Measurements from ENCODE around the gene TARM1.
"Not testable (repeated sequence)": the region's sequence is repeated elsewhere in the genome, so short reads cannot be mapped to it uniquely, and the experiment has no call there.

Gene TARM1

GRCh38 chr19:54041969-54042606 is 39.1 kb downstream of the TARM1 start:
- no peak for TF ChIP-seq TAF1 (IDR thresholded peaks at IDR 0.05; ENCODE audit: low read depth, low read length)
- TF ChIP-seq POLR2A (IDR thresholded peaks at IDR 0.05; ENCODE audit: low read depth, low read length): no peak
- TF ChIP-seq POLR2AphosphoS5 (IDR thresholded peaks at IDR 0.05; ENCODE audit: low read depth, low read length): no peak
- no peak for TF ChIP-seq SPI1 (IDR thresholded peaks at IDR 0.05; ENCODE audit: low read depth, low read length)
- no peak for TF ChIP-seq POU2F2 (IDR thresholded peaks at IDR 0.05; ENCODE audit: low read depth, low read length)
- no peak for TF ChIP-seq PAX5 (IDR thresholded peaks at IDR 0.05; ENCODE audit: insufficient read depth, low read length, severe bottlenecking)
- no peak for FAIRE-seq
- no peak for DNase-seq (ENCODE audit: insufficient read length, low spot score)

DNA sequence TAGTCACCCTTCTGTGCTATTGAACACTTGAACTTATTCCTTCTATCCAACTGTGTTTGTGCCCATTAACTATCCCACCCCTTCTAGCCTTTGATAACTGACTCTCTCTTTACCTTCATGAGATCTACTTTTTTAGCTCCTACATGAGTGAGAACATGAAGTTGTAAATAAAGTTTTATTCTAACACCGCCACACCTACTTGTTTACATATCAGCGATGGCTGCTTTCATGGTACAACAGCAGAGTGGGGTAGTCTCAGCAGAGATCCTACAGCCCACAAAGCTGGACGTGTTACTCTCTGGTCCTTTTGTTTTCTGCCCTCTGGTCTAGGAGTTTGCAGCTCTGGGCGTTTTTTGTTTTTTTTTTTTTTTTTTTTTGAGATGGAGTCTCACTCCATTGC is 41.2 kb downstream of the TARM1 start:
- DNase-seq (ENCODE audit: insufficient read length, low spot score) (no peak), FAIRE-seq (no peak)
- TF ChIP-seq SPI1 (IDR thresholded peaks at IDR 0.05; ENCODE audit: low read depth, low read length) (no peak), TAF1 (IDR thresholded peaks at IDR 0.05; ENCODE audit: low read depth, low read length) (no peak), POU2F2 (IDR thresholded peaks at IDR 0.05; ENCODE audit: low read depth, low read length) (no peak), PAX5 (IDR thresholded peaks at IDR 0.05; ENCODE audit: insufficient read depth, low read length, severe bottlenecking) (no peak), POLR2A (IDR thresholded peaks at IDR 0.05; ENCODE audit: low read depth, low read length) (no peak), POLR2AphosphoS5 (IDR thresholded peaks at IDR 0.05; ENCODE audit: low read depth, low read length) (no peak)

DNA sequence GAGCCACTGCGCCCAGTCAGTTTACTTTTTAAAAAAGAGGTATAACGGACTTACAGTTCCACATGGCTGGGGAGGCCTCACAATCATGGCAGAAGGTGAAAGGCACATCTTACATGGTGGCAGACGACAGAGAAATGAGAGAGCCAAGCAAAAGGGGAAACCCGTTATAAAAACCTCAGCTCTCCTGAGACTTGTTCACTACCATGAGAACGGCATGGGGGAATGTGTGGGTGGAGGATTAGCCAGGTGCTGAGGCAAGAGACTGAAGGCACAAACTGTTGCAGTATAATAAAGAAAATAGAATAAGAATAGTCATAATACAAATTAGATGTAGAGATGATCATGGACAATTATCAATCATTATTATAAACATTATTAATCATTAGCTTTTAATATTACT is 44.6 kb downstream of the TARM1 start:
- not testable (repeated sequence) for FAIRE-seq; DNase-seq (ENCODE audit: insufficient read length, low spot score)

DNA sequence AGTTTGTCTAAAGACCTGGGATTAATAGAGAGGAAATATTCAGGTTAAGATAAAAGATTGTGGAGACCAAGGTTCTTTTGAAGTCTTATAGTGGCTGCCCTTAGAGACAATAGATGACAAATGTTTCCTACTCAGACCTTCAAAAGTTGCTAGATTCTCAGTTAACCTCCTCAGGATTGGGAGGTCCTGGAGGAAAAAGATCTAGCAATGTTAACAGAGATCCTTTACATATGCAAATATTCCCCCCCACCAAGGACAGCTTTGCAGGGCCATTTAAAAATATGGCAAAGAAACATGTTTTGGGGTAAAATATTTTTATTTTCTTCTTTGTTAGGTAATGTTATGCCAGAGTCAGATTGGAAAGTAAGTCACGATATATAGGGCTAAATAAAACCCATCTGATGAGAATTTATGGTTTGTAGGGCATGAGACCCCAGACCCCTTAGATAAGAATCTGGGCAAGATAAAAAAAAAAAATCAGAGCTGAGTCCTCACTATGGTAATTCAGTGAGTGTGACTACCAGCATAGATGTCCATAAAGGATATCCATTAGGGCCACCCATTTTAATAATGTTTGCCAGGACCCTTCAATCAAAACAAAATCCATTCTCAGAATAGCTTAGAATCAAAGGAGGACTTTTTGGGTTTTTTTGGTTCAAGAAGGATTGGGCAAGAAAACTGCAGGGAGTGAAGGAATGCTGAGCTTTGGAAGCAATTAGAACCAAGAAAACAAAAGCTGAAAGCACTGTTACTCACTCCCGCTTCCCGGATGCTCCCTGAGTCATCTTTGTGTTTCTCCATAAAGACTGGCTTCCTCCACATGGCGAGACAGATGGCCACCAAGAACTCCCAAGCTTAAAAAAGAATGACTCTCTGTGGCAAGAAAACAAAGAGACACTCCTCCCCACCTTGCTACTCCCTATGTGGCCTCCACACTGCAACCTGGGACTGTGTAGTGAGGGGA is 45.7 kb downstream of the TARM1 start:
- DNase-seq (ENCODE audit: insufficient read length, low spot score) (no peak), FAIRE-seq (no peak)
- no peak for TF ChIP-seq POU2F2 (IDR thresholded peaks at IDR 0.05; ENCODE audit: low read depth, low read length)
- TF ChIP-seq POLR2AphosphoS5 (IDR thresholded peaks at IDR 0.05; ENCODE audit: low read depth, low read length): no peak
- no peak for TF ChIP-seq POLR2A (IDR thresholded peaks at IDR 0.05; ENCODE audit: low read depth, low read length)
- TF ChIP-seq SPI1 (IDR thresholded peaks at IDR 0.05; ENCODE audit: low read depth, low read length): no peak
- no peak for TF ChIP-seq PAX5 (IDR thresholded peaks at IDR 0.05; ENCODE audit: insufficient read depth, low read length, severe bottlenecking)
- TF ChIP-seq TAF1 (IDR thresholded peaks at IDR 0.05; ENCODE audit: low read depth, low read length): no peak

DNA sequence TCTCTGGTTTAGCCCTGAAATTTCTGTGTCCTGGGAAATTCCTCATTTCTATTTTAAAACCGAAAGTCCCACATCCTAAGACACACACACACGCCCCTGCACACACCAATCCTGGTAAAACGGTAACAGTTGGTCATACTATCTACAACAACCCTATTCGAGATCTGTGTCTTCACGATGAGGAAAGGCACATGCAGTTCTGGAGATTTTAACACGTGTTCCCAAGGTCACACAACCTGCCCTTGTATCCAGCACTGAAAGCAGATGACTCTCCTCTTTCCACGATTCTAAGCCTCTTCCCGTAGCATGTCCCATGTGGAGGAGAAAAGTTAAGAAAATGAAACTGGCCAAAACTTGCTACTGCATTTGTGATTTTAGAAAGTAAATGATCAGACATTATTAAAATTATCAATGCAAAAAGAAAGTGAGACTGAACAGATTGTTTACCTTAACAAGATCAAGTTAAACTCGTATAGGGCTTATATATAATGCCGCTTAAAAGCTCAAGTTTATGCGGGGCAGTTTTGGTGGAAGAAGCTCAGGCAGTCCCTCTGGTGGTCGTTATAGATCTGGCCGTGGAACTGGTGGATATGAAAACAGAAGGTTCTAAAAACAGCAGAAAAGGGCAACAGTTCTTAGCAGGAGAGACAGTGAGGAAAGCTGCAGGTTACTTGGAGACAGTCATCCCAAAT is 50.1 kb downstream of the TARM1 start:
- FAIRE-seq (no peak), DNase-seq (ENCODE audit: insufficient read length, low spot score) (no peak)
- TF ChIP-seq TAF1 (IDR thresholded peaks at IDR 0.05; ENCODE audit: low read depth, low read length): no peak
- TF ChIP-seq POLR2AphosphoS5 (IDR thresholded peaks at IDR 0.05; ENCODE audit: low read depth, low read length): no peak
- no peak for TF ChIP-seq POLR2A (IDR thresholded peaks at IDR 0.05; ENCODE audit: low read depth, low read length)
- no peak for TF ChIP-seq SPI1 (IDR thresholded peaks at IDR 0.05; ENCODE audit: low read depth, low read length)
- no peak for TF ChIP-seq POU2F2 (IDR thresholded peaks at IDR 0.05; ENCODE audit: low read depth, low read length)
- TF ChIP-seq PAX5 (IDR thresholded peaks at IDR 0.05; ENCODE audit: insufficient read depth, low read length, severe bottlenecking): no peak

- FAIRE-seq (no peak), DNase-seq (ENCODE audit: insufficient read length, low spot score) (no peak)
Observed at GRCh38 chr19:54029930-54030490, 51.2 kb downstream of the TARM1 start.

DNA sequence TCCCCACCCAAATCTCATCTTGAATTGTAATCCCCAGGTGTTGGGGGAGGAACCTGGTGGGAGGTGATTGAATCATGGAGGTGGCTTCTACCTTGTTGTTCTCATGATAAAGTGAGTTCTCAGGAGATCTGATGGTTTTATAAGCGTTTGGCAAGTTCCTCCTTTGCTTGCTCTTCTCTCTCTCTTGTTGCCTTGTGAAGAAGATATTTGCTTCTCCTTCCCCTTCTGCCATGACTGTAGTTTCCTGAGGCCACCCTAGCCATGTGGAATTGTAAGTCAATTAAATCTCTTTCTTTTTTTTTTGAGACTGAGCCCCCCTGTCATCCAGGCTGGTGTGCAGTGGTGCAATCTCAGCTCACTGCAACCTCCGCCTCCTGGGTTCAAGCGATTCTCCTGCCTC is 51.9 kb downstream of the TARM1 start:
- DNase-seq (ENCODE audit: insufficient read length, low spot score) (no peak), FAIRE-seq (no peak)
- TF ChIP-seq POLR2A (IDR thresholded peaks at IDR 0.05; ENCODE audit: low read depth, low read length) (no peak), POU2F2 (IDR thresholded peaks at IDR 0.05; ENCODE audit: low read depth, low read length) (no peak), SPI1 (IDR thresholded peaks at IDR 0.05; ENCODE audit: low read depth, low read length) (no peak), POLR2AphosphoS5 (IDR thresholded peaks at IDR 0.05; ENCODE audit: low read depth, low read length) (no peak), PAX5 (IDR thresholded peaks at IDR 0.05; ENCODE audit: insufficient read depth, low read length, severe bottlenecking) (no peak), TAF1 (IDR thresholded peaks at IDR 0.05; ENCODE audit: low read depth, low read length) (no peak)

More at GRCh38 chr19:54029930-54030490, 51.2 kb downstream of the TARM1 start:
- TF ChIP-seq SPI1 (IDR thresholded peaks at IDR 0.05; ENCODE audit: low read depth, low read length) (no peak), POLR2AphosphoS5 (IDR thresholded peaks at IDR 0.05; ENCODE audit: low read depth, low read length) (no peak), POLR2A (IDR thresholded peaks at IDR 0.05; ENCODE audit: low read depth, low read length) (no peak)

DNA sequence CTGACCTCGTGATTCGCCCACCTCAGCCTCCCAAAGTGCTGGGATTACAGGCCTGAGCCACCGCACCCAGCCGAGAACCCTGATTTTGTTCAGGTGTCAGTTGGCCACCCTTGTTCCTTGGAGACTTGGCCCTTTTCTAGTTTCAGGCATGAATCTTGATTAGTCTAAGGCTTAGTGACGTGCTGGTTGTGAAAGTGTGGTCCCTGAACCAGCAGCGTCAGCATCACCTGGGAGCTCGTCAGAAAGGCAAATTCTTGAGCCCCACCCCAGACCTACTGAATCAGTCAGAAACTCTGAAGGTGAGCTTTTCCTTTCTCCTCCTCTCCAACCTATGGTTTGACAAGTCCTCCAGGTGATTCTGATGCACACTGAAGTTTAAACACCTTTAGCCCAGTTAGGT is 54.5 kb downstream of the TARM1 start:
- DNase-seq (ENCODE audit: insufficient read length, low spot score) (no peak), FAIRE-seq (no peak)
- TF ChIP-seq POLR2A (IDR thresholded peaks at IDR 0.05; ENCODE audit: low read depth, low read length): no peak
- TF ChIP-seq TAF1 (IDR thresholded peaks at IDR 0.05; ENCODE audit: low read depth, low read length): no peak
- no peak for TF ChIP-seq POLR2AphosphoS5 (IDR thresholded peaks at IDR 0.05; ENCODE audit: low read depth, low read length)
- no peak for TF ChIP-seq PAX5 (IDR thresholded peaks at IDR 0.05; ENCODE audit: insufficient read depth, low read length, severe bottlenecking)
- no peak for TF ChIP-seq POU2F2 (IDR thresholded peaks at IDR 0.05; ENCODE audit: low read depth, low read length)
- TF ChIP-seq SPI1 (IDR thresholded peaks at IDR 0.05; ENCODE audit: low read depth, low read length): no peak

- no peak for FAIRE-seq
- TF ChIP-seq POU2F2 (IDR thresholded peaks at IDR 0.05; ENCODE audit: low read depth, low read length) (no peak), PAX5 (IDR thresholded peaks at IDR 0.05; ENCODE audit: insufficient read depth, low read length, severe bottlenecking) (no peak), SPI1 (IDR thresholded peaks at IDR 0.05; ENCODE audit: low read depth, low read length) (no peak), POLR2A (IDR thresholded peaks at IDR 0.05; ENCODE audit: low read depth, low read length) (no peak), TAF1 (IDR thresholded peaks at IDR 0.05; ENCODE audit: low read depth, low read length) (no peak), POLR2AphosphoS5 (IDR thresholded peaks at IDR 0.05; ENCODE audit: low read depth, low read length) (no peak)
- DNase-seq (ENCODE audit: insufficient read length, low spot score): no peak
Observed at GRCh38 chr19:54024660-54025059, 56.5 kb downstream of the TARM1 start.

Measured in GM12891 (cell line).